ENCODE data around the gene USP16. TPM values are rescaled to one million over a fixed set of nuclear protein-coding genes. Genes with fewer than 3 reads are reported as not detected.

USP16 gene
- total RNA-seq, 1 experiment from 2014 or later, result 30.6 TPM

DNA sequence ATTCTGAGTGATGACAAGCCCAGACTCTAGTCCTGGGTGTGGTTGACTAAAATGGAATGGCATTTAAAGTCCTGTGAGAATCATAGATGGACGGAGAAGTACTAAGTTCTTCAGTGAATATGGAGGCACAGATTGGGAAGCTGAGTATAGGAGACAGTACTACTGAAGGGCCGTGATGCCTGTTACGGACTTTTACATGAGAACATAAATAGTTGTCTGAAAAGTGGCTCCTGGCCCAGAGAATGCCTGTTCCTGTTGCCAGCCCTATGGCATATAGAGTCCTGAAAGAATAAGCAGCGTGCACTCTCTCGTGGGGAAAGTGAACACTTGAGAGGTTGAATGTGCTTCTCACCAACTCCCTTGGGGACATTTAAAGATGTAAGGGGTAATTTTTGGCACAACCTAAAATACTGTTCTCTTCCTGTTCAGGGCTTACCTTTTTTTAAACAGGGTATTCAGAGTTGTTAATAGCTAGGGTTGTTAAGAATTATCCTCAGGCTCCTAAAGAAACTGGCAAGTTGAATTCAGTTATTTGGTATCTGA lies 28.6 kb downstream of the USP16 start:
- Histone ChIP-seq H3K79me2 (ENCODE audit: insufficient read depth, low read length) (no peaks in the 10 kb centered on the region), H3K4me2 (ENCODE audit: insufficient read depth, insufficient read length, low read length) (no peak overlapping the region), H3K18ac (ENCODE audit: insufficient read length, low read depth, low read length) (no peak overlapping the region), H3K27me3 (ENCODE audit: insufficient read depth, low read length) (no peaks in the 10 kb centered on the region), H2AK5ac (ENCODE audit: insufficient read length, low read length) (no peak overlapping the region), H3K23me2 (ENCODE audit: insufficient read length, low read depth, low read length, poor library complexity, severe bottlenecking) (no peaks in the 10 kb centered on the region), H4K91ac (ENCODE audit: insufficient read length, low read depth, low read length) (no peak overlapping the region), H3T11ph (ENCODE audit: low read length) (no peak overlapping the region), H3K4ac (ENCODE audit: low read depth, low read length) (no peak overlapping the region), H3K27ac (ENCODE audit: insufficient read length, low read depth, low read length) (no peak overlapping the region), H2BK15ac (ENCODE audit: low read depth, low read length) (no peak overlapping the region), H3K23ac (ENCODE audit: insufficient read length, low read depth, low read length) (no peak overlapping the region), H3K14ac (ENCODE audit: insufficient read depth, low read length) (no peak overlapping the region), H2BK5ac (ENCODE audit: insufficient read length, low read length) (no peak overlapping the region), H2BK20ac (ENCODE audit: low read depth, low read length, poor library complexity, severe bottlenecking) (no peak overlapping the region), H4K5ac (ENCODE audit: insufficient read length, low read depth, low read length) (no peak overlapping the region), H2BK12ac (ENCODE audit: insufficient read length, low read depth, low read length) (no peak overlapping the region), H3K4me1 (ENCODE audit: insufficient read depth, low read length) (no peaks in the 10 kb centered on the region), H3K9ac (ENCODE audit: extremely low read depth, insufficient read length, low read length) (no peak overlapping the region), H4K20me1 (ENCODE audit: control insufficient read depth, insufficient read depth, insufficient read length) (no peaks in the 10 kb centered on the region), H2AFZ (ENCODE audit: low read length) (no peak overlapping the region), H4K8ac (replicated peaks; ENCODE audit: insufficient read length, low read depth, low read length) (no peak overlapping the region), H3K56ac (ENCODE audit: insufficient read length, low read depth, low read length) (no peak overlapping the region), H3K79me1 (ENCODE audit: insufficient read depth, low read depth, low read length, poor library complexity, severe bottlenecking) (no peaks in the 10 kb centered on the region), H3K9me3 (ENCODE audit: control insufficient read depth, low read depth, low read length) (no peaks in the 10 kb centered on the region), H2BK120ac (ENCODE audit: low read depth, low read length, poor library complexity, severe bottlenecking) (no peak overlapping the region)
- Mint-ChIP-seq H3K4me1 (no peaks in the 10 kb centered on the region), H3K9me3 (no peaks in the 10 kb centered on the region), H3K27me3 (ENCODE audit: low read depth) (no peaks in the 10 kb centered on the region; the same call in 1 of the 2 replicates), H3K36me3 (ENCODE audit: insufficient read depth in 1 of 3, low read depth in 3 of 3) (peaks cover 22 to 49% (median 40%) of the 10 kb centered on the region in 3 experiments; a peak in 6 of 7 replicates), H3K4me3 (no peak overlapping the region), H3K27ac (peak overlapping the region in 1 of 3 experiments; percentile 61; a peak in 1 of 7 replicates)
- TF ChIP-seq, protein P1, sequence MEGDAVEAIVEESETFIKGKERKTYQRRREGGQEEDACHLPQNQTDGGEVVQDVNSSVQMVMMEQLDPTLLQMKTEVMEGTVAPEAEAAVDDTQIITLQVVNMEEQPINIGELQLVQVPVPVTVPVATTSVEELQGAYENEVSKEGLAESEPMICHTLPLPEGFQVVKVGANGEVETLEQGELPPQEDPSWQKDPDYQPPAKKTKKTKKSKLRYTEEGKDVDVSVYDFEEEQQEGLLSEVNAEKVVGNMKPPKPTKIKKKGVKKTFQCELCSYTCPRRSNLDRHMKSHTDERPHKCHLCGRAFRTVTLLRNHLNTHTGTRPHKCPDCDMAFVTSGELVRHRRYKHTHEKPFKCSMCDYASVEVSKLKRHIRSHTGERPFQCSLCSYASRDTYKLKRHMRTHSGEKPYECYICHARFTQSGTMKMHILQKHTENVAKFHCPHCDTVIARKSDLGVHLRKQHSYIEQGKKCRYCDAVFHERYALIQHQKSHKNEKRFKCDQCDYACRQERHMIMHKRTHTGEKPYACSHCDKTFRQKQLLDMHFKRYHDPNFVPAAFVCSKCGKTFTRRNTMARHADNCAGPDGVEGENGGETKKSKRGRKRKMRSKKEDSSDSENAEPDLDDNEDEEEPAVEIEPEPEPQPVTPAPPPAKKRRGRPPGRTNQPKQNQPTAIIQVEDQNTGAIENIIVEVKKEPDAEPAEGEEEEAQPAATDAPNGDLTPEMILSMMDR (conservative IDR thresholded peaks at IDR 0.05), result no peak
- DNase-seq, result no peak
- WGBS (ENCODE audit: extremely low coverage, insufficient read length, low lambda C conversion rate), result no CpG with 5 or more reads among the region's 5 CpGs
